Thyroid gland (tissue), 4 donors: ENCODE data around the gene MYO1E.

ENCODE experiments used
- CTCF ChIP-seq, 6 experiments: fragments of 200-600 bp in 3 of 6; fragments of 450-650 bp in 3 of 6; sonication (generic) in 3 of 6; IDR thresholded peaks; one replicate each; pipeline ENCODE4 v1.5.1; 2016 to 2019; ENCODE audit warnings: antibody characterized with exemption in 6 of 6, mild to moderate bottlenecking in 2 of 6, inconsistent platforms in 1 of 6, moderate library complexity in 1 of 6
- POLR2A ChIP-seq, 2 donors: fragments of 450-650 bp; IDR thresholded peaks; one replicate each; pipeline ENCODE4 v1.6.1; 2017; ENCODE audit warnings: antibody characterized with exemption in 2 of 2, mild to moderate bottlenecking in 2 of 2, moderate library complexity in 1 of 2

- TF ChIP-seq CTCF (IDR thresholded peaks at IDR 0.05), result no peak
- no peak for TF ChIP-seq POLR2A (IDR thresholded peaks at IDR 0.05)
Measured at GRCh38 chr15:59210186-59210585, 162.5 kb downstream of the MYO1E start.
